Thyroid gland (tissue), 4 donors: ENCODE results near the gene LIFR.

ENCODE experiments used
- CTCF ChIP-seq, 6 experiments: fragments of 200-600 bp in 3 of 6; fragments of 450-650 bp in 3 of 6; sonication (generic) in 3 of 6; IDR thresholded peaks; one replicate each; pipeline ENCODE4 v1.5.1; 2016 to 2019; ENCODE audit warnings: antibody characterized with exemption in 6 of 6, mild to moderate bottlenecking in 2 of 6, inconsistent platforms in 1 of 6, moderate library complexity in 1 of 6
- POLR2A ChIP-seq, 2 donors: fragments of 450-650 bp; IDR thresholded peaks; one replicate each; pipeline ENCODE4 v1.6.1; 2017; ENCODE audit warnings: antibody characterized with exemption in 2 of 2, mild to moderate bottlenecking in 2 of 2, moderate library complexity in 1 of 2

DNA sequence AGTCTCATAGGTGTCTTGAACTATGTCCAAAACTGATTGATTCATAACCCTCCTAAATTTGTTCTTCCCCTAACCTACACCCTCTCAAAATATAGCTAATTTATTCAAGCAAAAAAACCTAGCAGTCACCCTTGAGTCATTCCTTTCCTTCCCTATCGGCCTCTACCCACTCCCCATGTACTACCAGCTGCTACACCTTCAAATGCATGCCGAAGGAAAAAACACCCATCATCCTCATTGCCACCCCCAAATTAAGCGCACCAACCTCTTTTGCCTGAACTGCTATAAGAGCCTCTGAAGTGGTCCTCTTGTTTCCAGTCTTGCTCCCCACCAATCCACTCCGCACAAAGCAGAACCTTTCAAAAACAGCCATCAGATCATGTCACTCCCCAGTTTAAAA lies 12.6 kb downstream of the LIFR start:
- TF ChIP-seq CTCF (IDR thresholded peaks at IDR 0.05) (no peak), POLR2A (IDR thresholded peaks at IDR 0.05) (no peak)
